ENCODE results near the gene IFNA8. TPM values are rescaled to one million over a fixed set of nuclear protein-coding genes. Genes with fewer than 3 reads are reported as not detected.
A peak's percentile ranks its signal among the peaks of the same experiment; 100 is the strongest.
"Not testable (repeated sequence)": the region's sequence is repeated elsewhere in the genome, so short reads cannot be mapped to it uniquely, and the experiment has no call there.

The IFNA8 gene
- not detected for total RNA-seq

GRCh38 chr9:21408817-21409216 is at the start of gene IFNA8:
Gene IFNA8, plus strand, starts transcription at chr9:21409117. Its CDS starts 60 bp downstream, at chr9:21409177.
- Histone ChIP-seq H3K27me3 (peaks cover 0 to 3% of the 10 kb centered on the region in 2 donors), H3K36me3 (no peaks in the 10 kb centered on the region), H3K27ac (no peak within 1 kb of the TSS), H3K9me3 (no peaks in the 10 kb centered on the region), H3K4me3 (no peak within 1 kb of the TSS), H3K4me1 (no peaks in the 10 kb centered on the region)
- WGBS, 2 donors: 47 to 73% methylated on average over 1 of the region's 1 CpG
- TF ChIP-seq, protein P1, sequence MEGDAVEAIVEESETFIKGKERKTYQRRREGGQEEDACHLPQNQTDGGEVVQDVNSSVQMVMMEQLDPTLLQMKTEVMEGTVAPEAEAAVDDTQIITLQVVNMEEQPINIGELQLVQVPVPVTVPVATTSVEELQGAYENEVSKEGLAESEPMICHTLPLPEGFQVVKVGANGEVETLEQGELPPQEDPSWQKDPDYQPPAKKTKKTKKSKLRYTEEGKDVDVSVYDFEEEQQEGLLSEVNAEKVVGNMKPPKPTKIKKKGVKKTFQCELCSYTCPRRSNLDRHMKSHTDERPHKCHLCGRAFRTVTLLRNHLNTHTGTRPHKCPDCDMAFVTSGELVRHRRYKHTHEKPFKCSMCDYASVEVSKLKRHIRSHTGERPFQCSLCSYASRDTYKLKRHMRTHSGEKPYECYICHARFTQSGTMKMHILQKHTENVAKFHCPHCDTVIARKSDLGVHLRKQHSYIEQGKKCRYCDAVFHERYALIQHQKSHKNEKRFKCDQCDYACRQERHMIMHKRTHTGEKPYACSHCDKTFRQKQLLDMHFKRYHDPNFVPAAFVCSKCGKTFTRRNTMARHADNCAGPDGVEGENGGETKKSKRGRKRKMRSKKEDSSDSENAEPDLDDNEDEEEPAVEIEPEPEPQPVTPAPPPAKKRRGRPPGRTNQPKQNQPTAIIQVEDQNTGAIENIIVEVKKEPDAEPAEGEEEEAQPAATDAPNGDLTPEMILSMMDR (IDR thresholded peaks at IDR 0.05): no peak
- TF ChIP-seq POLR2A (IDR thresholded peaks at IDR 0.05) (no peak), EP300 (IDR thresholded peaks at IDR 0.05) (no peak)
- DNase-seq (ENCODE audit: low spot score in 2 of 2): no peak

DNA sequence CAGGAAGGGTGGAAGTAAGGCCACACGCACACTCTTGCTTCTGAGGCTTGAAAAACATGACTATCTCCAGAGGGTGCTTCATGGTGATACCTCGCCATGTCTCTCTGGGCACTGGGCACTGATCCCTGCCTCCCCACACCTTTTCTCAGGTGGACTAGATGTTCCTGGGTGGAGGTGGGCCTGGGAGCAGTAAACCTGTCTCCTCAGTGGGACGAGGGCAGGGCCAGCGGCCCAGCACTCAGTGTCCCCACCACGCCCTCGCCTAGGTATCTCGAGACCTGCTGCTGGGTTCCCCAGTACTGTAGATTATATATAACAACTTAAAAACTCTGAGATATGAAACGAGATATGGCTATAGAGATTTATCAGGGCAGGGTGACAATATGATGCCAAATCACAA is 46.6 kb upstream of the IFNA8 start:
- Histone ChIP-seq H3K4me1 (no peaks in the 10 kb centered on the region), H3K27ac (no peak overlapping the region), H3K27me3 (no peaks in the 10 kb centered on the region), H3K9me3 (no peaks in the 10 kb centered on the region), H3K4me3 (no peak overlapping the region), H3K36me3 (no peaks in the 10 kb centered on the region)
- WGBS, 2 donors: 83 to 87% methylated on average over 8 of the region's 8 CpGs
- TF ChIP-seq, protein P1 (IDR thresholded peaks at IDR 0.05): no peak
- TF ChIP-seq EP300 (IDR thresholded peaks at IDR 0.05): no peak
- no peak for TF ChIP-seq POLR2A (IDR thresholded peaks at IDR 0.05)
- DNase-seq (ENCODE audit: low spot score in 2 of 2): no peak

- 90 to 95% methylated on average over 1 to 2 of the region's 2 CpGs for WGBS, 2 donors
- not testable (repeated sequence) for H3K4me1 ChIP-seq; DNase-seq (ENCODE audit: low spot score in 2 of 2); H3K9me3 ChIP-seq; H3K4me3 ChIP-seq; H3K27ac ChIP-seq; H3K36me3 ChIP-seq; H3K27me3 ChIP-seq
Measured at GRCh38 chr9:21367169-21367568, 41.7 kb upstream of the IFNA8 start.

DNA sequence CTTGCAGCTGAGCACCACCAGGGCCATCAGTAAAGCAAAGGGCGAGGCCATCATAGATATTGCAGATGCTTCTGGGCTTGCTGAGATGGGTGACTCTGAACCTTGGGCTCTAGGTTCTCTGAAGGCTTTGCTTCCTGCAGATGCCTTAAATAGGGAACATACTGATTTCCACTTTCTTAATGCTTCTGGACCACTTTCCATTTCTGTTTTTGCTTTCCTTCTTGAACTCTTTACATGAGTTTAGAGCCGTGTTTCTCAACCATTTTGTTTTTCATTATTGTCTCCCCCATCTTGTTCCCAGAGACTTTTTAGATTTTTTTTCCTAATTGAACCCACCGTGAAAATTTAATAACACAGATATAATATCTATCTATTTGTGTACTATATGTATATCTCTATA is 41.0 kb upstream of the IFNA8 start, which contains the start of gene IFNA13:
Gene IFNA13 (minus strand): TSS at position 101 of the 400 bp plus-strand sequence. CDS start 47 bp downstream, at position 54.
- TF ChIP-seq POLR2A (IDR thresholded peaks at IDR 0.05) (no peak), EP300 (IDR thresholded peaks at IDR 0.05) (no peak)
- TF ChIP-seq, protein P1 (IDR thresholded peaks at IDR 0.05): no peak
- Histone ChIP-seq H3K4me1 (no peaks in the 10 kb centered on the region), H3K27me3 (no peaks in the 10 kb centered on the region), H3K27ac (no peak within 1 kb of the TSS), H3K36me3 (no peaks in the 10 kb centered on the region), H3K4me3 (no peak within 1 kb of the TSS), H3K9me3 (no peaks in the 10 kb centered on the region)
- 87 to 89% methylated on average over 3 of the region's 3 CpGs for WGBS, 2 donors
- no peak for DNase-seq (ENCODE audit: low spot score in 2 of 2)

DNA sequence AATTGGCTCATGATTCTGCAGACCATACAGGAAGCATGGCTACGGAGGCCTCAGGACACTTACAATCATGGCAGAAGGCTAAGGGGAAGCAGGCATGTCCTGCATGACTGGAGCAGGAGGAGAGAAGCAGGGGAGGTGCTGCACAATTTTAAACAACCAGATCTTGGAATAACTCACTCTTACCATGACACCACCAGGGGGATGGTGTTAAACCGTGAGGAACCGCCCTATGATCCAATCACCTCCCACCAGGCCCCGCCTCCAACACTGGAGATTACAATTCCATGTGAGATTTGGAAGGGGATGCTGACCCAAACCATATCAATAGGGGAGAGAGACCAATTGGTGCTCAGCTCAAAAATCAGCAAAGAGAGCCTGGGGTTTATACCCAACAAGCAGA is 37.5 kb upstream of the IFNA8 start:
- not testable (repeated sequence) for H3K9me3 ChIP-seq; H3K27me3 ChIP-seq; H3K27ac ChIP-seq; H3K36me3 ChIP-seq; H3K4me3 ChIP-seq; DNase-seq (ENCODE audit: low spot score in 2 of 2); H3K4me1 ChIP-seq
- 74 to 77% methylated on average over 4 of the region's 4 CpGs for WGBS, 2 donors

- H3K4me3 ChIP-seq: peak overlapping the region in 1 of 4 donors; percentile 16
Measured at GRCh38 chr9:21381448-21382339, 27.2 kb upstream of the IFNA8 start.

More at GRCh38 chr9:21381448-21382339, 27.2 kb upstream of the IFNA8 start:
- Histone ChIP-seq H3K4me1 (peaks cover 0 to 9% (median 4%) of the 10 kb centered on the region in 4 donors), H3K27me3 (peaks cover 0 to 17% of the 10 kb centered on the region in 2 donors), H3K36me3 (no peaks in the 10 kb centered on the region), H3K27ac (no peak overlapping the region), H3K9me3 (peaks cover 0 to 3% (median 0%) of the 10 kb centered on the region in 4 donors)
- TF ChIP-seq, protein P1 (IDR thresholded peaks at IDR 0.05): no peak
- TF ChIP-seq POLR2A (IDR thresholded peaks at IDR 0.05): no peak
- TF ChIP-seq EP300 (IDR thresholded peaks at IDR 0.05): no peak
- no peak for DNase-seq (ENCODE audit: low spot score in 2 of 2)
- 49 to 52% methylated on average over 5 of the region's 5 CpGs for WGBS, 2 donors

All from tibial nerve (tissue), 4 donors.